ENCODE results near the gene DENND2A.

The DENND2A gene

GRCh38 chr7:140600341-140600740 is 40.3 kb downstream of the DENND2A start:
- TF ChIP-seq SUZ12 (IDR thresholded peaks at IDR 0.05; ENCODE audit: extremely low read depth, insufficient read depth, insufficient read length) (no peak), YY1 (IDR thresholded peaks at IDR 0.05; ENCODE audit: insufficient read depth, insufficient read length) (no peak), ZNF274 (IDR thresholded peaks at IDR 0.05; ENCODE audit: low read depth, low read length) (no peak)
- peaks cover 25% of the 10 kb centered on the region for H3K36me3 ChIP-seq (ENCODE audit: insufficient read depth, insufficient read length, low read length)
- H3K4me3 ChIP-seq (ENCODE audit: insufficient read length, low read depth), result no peak overlapping the region
- no peak for DNase-seq (ENCODE audit: low read depth, low spot score)
- no peaks in the 10 kb centered on the region for H3K27me3 ChIP-seq (ENCODE audit: insufficient read depth, insufficient read length)
- H3K4me1 ChIP-seq (ENCODE audit: insufficient read depth, insufficient read length), result no peaks in the 10 kb centered on the region
- H3K9ac ChIP-seq (ENCODE audit: insufficient read length, low read depth), result no peak overlapping the region
- H3K9me3 ChIP-seq (ENCODE audit: insufficient read depth, low read length), result no peaks in the 10 kb centered on the region

GRCh38 chr7:140597428-140597949 is 43.1 kb downstream of the DENND2A start:
- Histone ChIP-seq H3K9ac (ENCODE audit: insufficient read length, low read depth) (no peak overlapping the region), H3K36me3 (ENCODE audit: insufficient read depth, insufficient read length, low read length) (peaks cover 25% of the 10 kb centered on the region), H3K4me1 (ENCODE audit: insufficient read depth, insufficient read length) (no peaks in the 10 kb centered on the region), H3K27me3 (ENCODE audit: insufficient read depth, insufficient read length) (no peaks in the 10 kb centered on the region), H3K9me3 (ENCODE audit: insufficient read depth, low read length) (no peaks in the 10 kb centered on the region), H3K4me3 (ENCODE audit: insufficient read length, low read depth) (no peak overlapping the region)
- DNase-seq (ENCODE audit: low read depth, low spot score), result no peak
- TF ChIP-seq SUZ12 (IDR thresholded peaks at IDR 0.05; ENCODE audit: extremely low read depth, insufficient read depth, insufficient read length) (no peak), ZNF274 (IDR thresholded peaks at IDR 0.05; ENCODE audit: low read depth, low read length) (no peak), YY1 (IDR thresholded peaks at IDR 0.05; ENCODE audit: insufficient read depth, insufficient read length) (no peak)

GRCh38 chr7:140596519-140597427 is 43.8 kb downstream of the DENND2A start:
- H3K9ac ChIP-seq (ENCODE audit: insufficient read length, low read depth), result no peak overlapping the region
- no peak for DNase-seq (ENCODE audit: low read depth, low spot score)
- H3K27me3 ChIP-seq (ENCODE audit: insufficient read depth, insufficient read length), result no peaks in the 10 kb centered on the region
- TF ChIP-seq SUZ12 (IDR thresholded peaks at IDR 0.05; ENCODE audit: extremely low read depth, insufficient read depth, insufficient read length) (no peak), ZNF274 (IDR thresholded peaks at IDR 0.05; ENCODE audit: low read depth, low read length) (no peak), YY1 (IDR thresholded peaks at IDR 0.05; ENCODE audit: insufficient read depth, insufficient read length) (no peak)
- H3K9me3 ChIP-seq (ENCODE audit: insufficient read depth, low read length), result no peaks in the 10 kb centered on the region
- no peak overlapping the region for H3K4me3 ChIP-seq (ENCODE audit: insufficient read length, low read depth)
- H3K36me3 ChIP-seq (ENCODE audit: insufficient read depth, insufficient read length, low read length), result peaks cover 20% of the 10 kb centered on the region
- no peaks in the 10 kb centered on the region for H3K4me1 ChIP-seq (ENCODE audit: insufficient read depth, insufficient read length)

DNA sequence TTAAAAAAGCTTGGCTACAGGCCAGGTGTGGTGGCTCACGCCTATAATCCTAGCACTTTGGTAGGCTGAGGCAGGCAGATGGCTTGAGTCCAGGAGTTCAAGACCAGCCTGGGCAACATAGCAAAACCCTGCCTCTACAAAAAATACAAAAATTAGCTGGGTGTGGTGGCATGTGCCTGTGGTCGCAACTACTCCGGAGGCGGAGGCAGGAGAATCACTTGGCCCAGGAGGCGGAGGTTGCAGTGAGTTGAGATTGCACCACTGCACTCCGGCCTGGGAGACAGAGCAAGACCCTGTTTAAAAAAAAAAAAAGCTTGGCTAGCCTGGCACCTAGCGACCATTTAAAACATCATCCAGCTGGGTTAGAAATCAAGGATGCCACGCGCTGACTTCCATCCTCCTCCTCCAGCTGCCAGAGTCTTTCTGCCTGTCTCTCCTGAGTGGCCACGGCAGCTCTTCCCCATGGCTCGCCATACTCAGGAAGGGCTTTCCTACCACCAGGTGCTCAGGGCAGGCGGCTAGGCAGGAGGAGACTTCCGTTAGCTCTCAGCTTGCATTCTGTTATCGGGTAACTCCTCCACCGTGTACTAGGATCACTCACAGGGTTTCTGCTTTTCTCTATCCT is 45.0 kb downstream of the DENND2A start:
- TF ChIP-seq ZNF274 (IDR thresholded peaks at IDR 0.05; ENCODE audit: low read depth, low read length) (no peak), SUZ12 (IDR thresholded peaks at IDR 0.05; ENCODE audit: extremely low read depth, insufficient read depth, insufficient read length) (no peak), YY1 (IDR thresholded peaks at IDR 0.05; ENCODE audit: insufficient read depth, insufficient read length) (no peak)
- H3K4me3 ChIP-seq (ENCODE audit: insufficient read length, low read depth), result no peak overlapping the region
- no peaks in the 10 kb centered on the region for H3K27me3 ChIP-seq (ENCODE audit: insufficient read depth, insufficient read length)
- no peak overlapping the region for H3K9ac ChIP-seq (ENCODE audit: insufficient read length, low read depth)
- H3K4me1 ChIP-seq (ENCODE audit: insufficient read depth, insufficient read length), result no peaks in the 10 kb centered on the region
- H3K9me3 ChIP-seq (ENCODE audit: insufficient read depth, low read length), result no peaks in the 10 kb centered on the region
- DNase-seq (ENCODE audit: low read depth, low spot score), result no peak
- H3K36me3 ChIP-seq (ENCODE audit: insufficient read depth, insufficient read length, low read length), result peaks cover 12% of the 10 kb centered on the region

GRCh38 chr7:140594131-140594691 is 46.4 kb downstream of the DENND2A start:
- Histone ChIP-seq H3K27me3 (ENCODE audit: insufficient read depth, insufficient read length) (no peaks in the 10 kb centered on the region), H3K9ac (ENCODE audit: insufficient read length, low read depth) (no peak overlapping the region), H3K36me3 (ENCODE audit: insufficient read depth, insufficient read length, low read length) (peaks cover 9% of the 10 kb centered on the region), H3K4me1 (ENCODE audit: insufficient read depth, insufficient read length) (no peaks in the 10 kb centered on the region), H3K4me3 (ENCODE audit: insufficient read length, low read depth) (no peak overlapping the region), H3K9me3 (ENCODE audit: insufficient read depth, low read length) (no peaks in the 10 kb centered on the region)
- no peak for DNase-seq (ENCODE audit: low read depth, low spot score)
- TF ChIP-seq YY1 (IDR thresholded peaks at IDR 0.05; ENCODE audit: insufficient read depth, insufficient read length), result no peak
- no peak for TF ChIP-seq SUZ12 (IDR thresholded peaks at IDR 0.05; ENCODE audit: extremely low read depth, insufficient read depth, insufficient read length)
- TF ChIP-seq ZNF274 (IDR thresholded peaks at IDR 0.05; ENCODE audit: low read depth, low read length), result no peak

DNA sequence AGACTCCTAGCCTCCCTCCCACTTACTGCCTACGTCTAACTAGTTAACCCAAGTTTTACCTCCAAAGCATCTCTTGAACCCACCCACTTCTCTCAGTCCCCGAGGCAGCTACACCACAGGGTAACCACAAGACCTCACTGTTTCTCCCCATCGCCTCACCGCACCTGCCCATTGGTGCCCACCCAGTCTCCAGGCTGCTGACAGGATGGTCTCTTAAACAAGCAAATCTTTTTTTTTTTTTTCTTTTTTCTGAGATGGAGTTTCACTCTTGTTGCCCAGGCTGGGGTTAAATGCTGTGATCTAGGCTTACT is 47.0 kb downstream of the DENND2A start:
- Histone ChIP-seq H3K9me3 (ENCODE audit: insufficient read depth, low read length) (no peaks in the 10 kb centered on the region), H3K9ac (ENCODE audit: insufficient read length, low read depth) (no peak overlapping the region), H3K4me3 (ENCODE audit: insufficient read length, low read depth) (no peak overlapping the region), H3K36me3 (ENCODE audit: insufficient read depth, insufficient read length, low read length) (peaks cover 9% of the 10 kb centered on the region), H3K27me3 (ENCODE audit: insufficient read depth, insufficient read length) (no peaks in the 10 kb centered on the region), H3K4me1 (ENCODE audit: insufficient read depth, insufficient read length) (no peaks in the 10 kb centered on the region)
- no peak for DNase-seq (ENCODE audit: low read depth, low spot score)
- TF ChIP-seq ZNF274 (IDR thresholded peaks at IDR 0.05; ENCODE audit: low read depth, low read length) (no peak), YY1 (IDR thresholded peaks at IDR 0.05; ENCODE audit: insufficient read depth, insufficient read length) (no peak), SUZ12 (IDR thresholded peaks at IDR 0.05; ENCODE audit: extremely low read depth, insufficient read depth, insufficient read length) (no peak)
